MM.1S (cell line): ENCODE measurements around the gene TSHZ2.
A peak's percentile ranks its signal among the peaks of the same experiment; 100 is the strongest.

Source experiments
- DNase-seq: peaks from one replicate; pipeline ENCODE4 v3.0.0-alpha.2; 2015
- H2AFZ ChIP-seq: fragments of 300-600 bp; sonication (generic); 2 replicates; pipeline ENCODE4 v1.6.0; 2016; ENCODE audit warnings: antibody characterized with exemption, low read length
- H3F3A ChIP-seq: fragments of 300-600 bp; sonication (generic); 2 replicates; pipeline ENCODE4 v1.6.1; 2016; ENCODE audit warnings: mild to moderate bottlenecking, antibody characterized with exemption, low read length, moderate library complexity, mixed read lengths; ENCODE audit not compliant: insufficient read depth
- H3K27ac ChIP-seq: fragments of 300-600 bp; sonication (generic); 2 replicates; pipeline ENCODE4 v1.5.1; 2016; ENCODE audit warnings: mild to moderate bottlenecking, low read length
- H3K27me3 ChIP-seq: fragments of 300-600 bp; sonication (generic); replicated peaks from 2 replicates; pipeline ENCODE4 v1.6.0; 2016; ENCODE audit warnings: low read length; ENCODE audit not compliant: insufficient read depth
- H3K36me3 ChIP-seq: fragments of 300-600 bp; sonication (generic); replicated peaks from 2 replicates; pipeline ENCODE4 v1.6.1; 2016; ENCODE audit warnings: mild to moderate bottlenecking, low read length, mixed read lengths; ENCODE audit not compliant: insufficient read depth
- H3K4me1 ChIP-seq: fragments of 300-600 bp; sonication (generic); 2 replicates; pipeline ENCODE4 v1.6.1; 2016; ENCODE audit warnings: low read length, mixed read lengths
- H3K4me2 ChIP-seq: fragments of 300-600 bp; sonication (generic); 2 replicates; pipeline ENCODE4 v1.6.0; 2016; ENCODE audit warnings: low read depth, low read length
- H3K4me3 ChIP-seq: fragments of 300-600 bp; sonication (generic); 2 replicates; pipeline ENCODE4 v1.5.1; 2016; ENCODE audit warnings: low read length, mixed read lengths
- H3K79me2 ChIP-seq: fragments of 300-600 bp; sonication (generic); 2 replicates; pipeline ENCODE4 v1.6.1; 2016; ENCODE audit warnings: mixed run types, low read length, mixed read lengths
- H3K9ac ChIP-seq: fragments of 300-600 bp; sonication (generic); 2 replicates; pipeline ENCODE4 v1.6.1; 2016; ENCODE audit warnings: low read length, mixed read lengths
- H3K9me2 ChIP-seq: fragments of 300-600 bp; sonication (generic); replicated peaks from 2 replicates; pipeline ENCODE4 v1.6.1; 2016; ENCODE audit warnings: mild to moderate bottlenecking, low read length, mixed read lengths; ENCODE audit not compliant: insufficient read depth
- H3K9me3 ChIP-seq: fragments of 300-600 bp; sonication (generic); replicated peaks from 2 replicates; pipeline ENCODE4 v1.6.1; 2016; ENCODE audit warnings: mild to moderate bottlenecking, low read length, mixed read lengths; ENCODE audit not compliant: insufficient read depth
- H4K20me1 ChIP-seq: fragments of 300-600 bp; sonication (generic); 2 replicates; pipeline ENCODE4 v1.6.1; 2016; ENCODE audit warnings: mild to moderate bottlenecking, low read length, moderate library complexity, mixed read lengths; ENCODE audit not compliant: insufficient read depth
- EZH2 ChIP-seq: fragments of 300-600 bp; sonication (generic); optimal IDR thresholded peaks from 2 replicates; pipeline ENCODE3; 2017; ENCODE audit warnings: low read depth, mild to moderate bottlenecking, antibody characterized with exemption, low read length, mixed read lengths
- EZH2phosphoT487 ChIP-seq: fragments of 300-600 bp; sonication (generic); IDR thresholded peaks from 2 replicates; pipeline ENCODE4 v1.6.1; 2018; ENCODE audit warnings: antibody characterized with exemption, low read length
- TF ChIP-seq, protein P1 (sequence below): fragments of 300-600 bp; sonication (generic); IDR thresholded peaks from 2 replicates; pipeline ENCODE4 v1.5.1; 2016; ENCODE audit warnings: antibody characterized with exemption, low read length, mixed read lengths

Gene TSHZ2

DNA sequence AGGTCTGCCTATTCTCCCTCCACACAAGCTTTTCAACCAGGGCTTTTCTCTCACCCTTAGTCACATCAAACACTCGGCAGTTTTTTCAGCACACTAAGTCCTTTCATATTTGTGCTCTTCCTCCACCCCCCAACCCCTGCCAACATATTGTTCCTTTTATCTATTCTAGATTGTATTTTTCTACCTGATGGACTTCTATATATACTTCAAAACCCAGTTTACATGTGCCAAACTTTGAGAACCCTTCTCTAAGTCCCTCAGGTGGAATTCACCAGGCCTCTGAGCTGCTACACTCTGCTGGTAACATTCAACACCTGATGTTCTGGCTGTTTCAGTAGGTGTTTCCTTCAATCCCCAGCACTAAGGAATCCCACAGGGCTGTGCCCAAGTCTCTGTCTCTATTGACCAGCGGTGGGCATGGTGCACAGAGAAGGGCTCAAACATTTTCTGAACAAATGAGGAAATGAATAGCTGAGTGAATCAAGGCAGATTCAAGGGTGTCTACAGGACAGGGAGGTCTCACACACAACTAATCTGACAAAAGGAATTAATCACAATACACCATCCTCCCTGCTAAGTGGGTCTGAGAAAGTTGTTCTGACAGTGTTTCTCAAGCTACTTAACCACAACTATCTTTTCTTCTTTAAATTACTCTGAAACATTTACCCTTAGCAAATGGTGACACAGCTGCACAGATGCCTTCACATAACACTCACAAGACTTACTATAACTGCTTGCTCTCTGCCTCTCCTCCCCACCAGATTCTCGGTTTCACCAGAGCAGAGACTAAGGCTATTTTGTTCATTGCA is 166.5 kb downstream of the TSHZ2 start:
- Histone ChIP-seq H3K27ac (peak overlapping the region; percentile 78), H3K4me2 (peak overlapping the region; percentile 40), H3K9me3 (no peaks in the 10 kb centered on the region), H3K79me2 (no peaks in the 10 kb centered on the region), H3K36me3 (no peaks in the 10 kb centered on the region), H3K9me2 (no peaks in the 10 kb centered on the region), H3F3A (peaks cover 20% of the 10 kb centered on the region), H3K9ac (no peak overlapping the region; the same call in 1 of the 2 replicates), H3K4me3 (peak overlapping the region; percentile 7; the same call in 1 of the 2 replicates), H4K20me1 (no peaks in the 10 kb centered on the region), H2AFZ (peak overlapping the region; percentile 24), H3K4me1 (peaks cover 29% of the 10 kb centered on the region), H3K27me3 (no peaks in the 10 kb centered on the region)
- TF ChIP-seq EZH2 (no peak), EZH2phosphoT487 (no peak)
- TF ChIP-seq, protein P1, sequence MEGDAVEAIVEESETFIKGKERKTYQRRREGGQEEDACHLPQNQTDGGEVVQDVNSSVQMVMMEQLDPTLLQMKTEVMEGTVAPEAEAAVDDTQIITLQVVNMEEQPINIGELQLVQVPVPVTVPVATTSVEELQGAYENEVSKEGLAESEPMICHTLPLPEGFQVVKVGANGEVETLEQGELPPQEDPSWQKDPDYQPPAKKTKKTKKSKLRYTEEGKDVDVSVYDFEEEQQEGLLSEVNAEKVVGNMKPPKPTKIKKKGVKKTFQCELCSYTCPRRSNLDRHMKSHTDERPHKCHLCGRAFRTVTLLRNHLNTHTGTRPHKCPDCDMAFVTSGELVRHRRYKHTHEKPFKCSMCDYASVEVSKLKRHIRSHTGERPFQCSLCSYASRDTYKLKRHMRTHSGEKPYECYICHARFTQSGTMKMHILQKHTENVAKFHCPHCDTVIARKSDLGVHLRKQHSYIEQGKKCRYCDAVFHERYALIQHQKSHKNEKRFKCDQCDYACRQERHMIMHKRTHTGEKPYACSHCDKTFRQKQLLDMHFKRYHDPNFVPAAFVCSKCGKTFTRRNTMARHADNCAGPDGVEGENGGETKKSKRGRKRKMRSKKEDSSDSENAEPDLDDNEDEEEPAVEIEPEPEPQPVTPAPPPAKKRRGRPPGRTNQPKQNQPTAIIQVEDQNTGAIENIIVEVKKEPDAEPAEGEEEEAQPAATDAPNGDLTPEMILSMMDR: no peak
- DNase-seq: peak; percentile 93

DNA sequence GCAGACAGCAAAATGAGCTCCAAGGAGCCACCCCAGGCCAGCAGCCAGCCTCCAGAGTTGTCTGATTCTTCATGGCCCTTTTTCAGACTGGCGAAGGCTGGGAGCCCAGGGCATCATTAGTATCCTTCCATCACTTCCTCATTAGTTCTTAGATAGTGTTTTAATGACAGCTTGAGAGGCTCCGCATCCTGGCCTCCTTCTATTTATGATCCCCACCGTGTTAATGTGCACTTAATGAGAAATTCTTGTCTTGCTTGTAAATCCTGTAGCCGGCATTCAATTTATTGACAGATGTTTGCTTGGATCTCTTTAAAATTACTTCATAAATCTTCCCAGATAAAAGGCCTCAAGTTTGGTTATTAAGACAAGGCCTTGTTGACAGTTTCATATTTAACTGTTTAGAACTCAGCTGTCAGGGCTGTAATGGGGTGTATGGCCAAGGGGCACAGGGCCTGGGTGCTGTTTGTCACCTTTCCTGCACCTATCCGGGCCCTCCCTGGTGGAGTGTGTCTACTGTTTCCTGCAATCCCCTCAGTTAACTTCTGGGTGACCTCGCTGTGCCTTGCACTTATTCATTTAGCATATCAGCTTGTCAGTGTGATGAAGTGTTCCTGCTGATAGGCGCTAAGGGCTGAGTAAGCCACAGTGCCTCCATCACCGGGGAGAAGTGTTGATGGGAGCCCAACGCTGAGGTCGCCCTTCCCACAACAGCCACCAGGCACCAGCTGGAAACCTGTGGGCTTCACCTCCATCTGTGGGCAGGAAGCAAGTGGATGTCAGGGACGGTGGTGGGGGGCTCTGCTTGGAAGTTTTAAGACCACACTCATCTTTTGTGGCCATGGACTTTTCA is 169.3 kb downstream of the TSHZ2 start:
- TF ChIP-seq, protein P1: no peak
- TF ChIP-seq EZH2phosphoT487: no peak
- TF ChIP-seq EZH2: no peak
- H3K36me3 ChIP-seq: no peaks in the 10 kb centered on the region
- H3K9ac ChIP-seq: no peak overlapping the region
- no peak for DNase-seq
- H3K9me2 ChIP-seq: no peaks in the 10 kb centered on the region
- H3K27me3 ChIP-seq: no peaks in the 10 kb centered on the region
- H4K20me1 ChIP-seq: no peaks in the 10 kb centered on the region
- peaks cover 20% of the 10 kb centered on the region for H3F3A ChIP-seq
- H3K79me2 ChIP-seq: no peaks in the 10 kb centered on the region
- H3K4me2 ChIP-seq: no peak overlapping the region
- H3K4me3 ChIP-seq: no peak overlapping the region
- 0 out of 2 replicates have a peak overlapping the region, but pooled peaks have one; percentile 13 for H2AFZ ChIP-seq
- H3K27ac ChIP-seq: no peak overlapping the region
- H3K4me1 ChIP-seq: peaks cover 29% of the 10 kb centered on the region
- H3K9me3 ChIP-seq: no peaks in the 10 kb centered on the region

DNA sequence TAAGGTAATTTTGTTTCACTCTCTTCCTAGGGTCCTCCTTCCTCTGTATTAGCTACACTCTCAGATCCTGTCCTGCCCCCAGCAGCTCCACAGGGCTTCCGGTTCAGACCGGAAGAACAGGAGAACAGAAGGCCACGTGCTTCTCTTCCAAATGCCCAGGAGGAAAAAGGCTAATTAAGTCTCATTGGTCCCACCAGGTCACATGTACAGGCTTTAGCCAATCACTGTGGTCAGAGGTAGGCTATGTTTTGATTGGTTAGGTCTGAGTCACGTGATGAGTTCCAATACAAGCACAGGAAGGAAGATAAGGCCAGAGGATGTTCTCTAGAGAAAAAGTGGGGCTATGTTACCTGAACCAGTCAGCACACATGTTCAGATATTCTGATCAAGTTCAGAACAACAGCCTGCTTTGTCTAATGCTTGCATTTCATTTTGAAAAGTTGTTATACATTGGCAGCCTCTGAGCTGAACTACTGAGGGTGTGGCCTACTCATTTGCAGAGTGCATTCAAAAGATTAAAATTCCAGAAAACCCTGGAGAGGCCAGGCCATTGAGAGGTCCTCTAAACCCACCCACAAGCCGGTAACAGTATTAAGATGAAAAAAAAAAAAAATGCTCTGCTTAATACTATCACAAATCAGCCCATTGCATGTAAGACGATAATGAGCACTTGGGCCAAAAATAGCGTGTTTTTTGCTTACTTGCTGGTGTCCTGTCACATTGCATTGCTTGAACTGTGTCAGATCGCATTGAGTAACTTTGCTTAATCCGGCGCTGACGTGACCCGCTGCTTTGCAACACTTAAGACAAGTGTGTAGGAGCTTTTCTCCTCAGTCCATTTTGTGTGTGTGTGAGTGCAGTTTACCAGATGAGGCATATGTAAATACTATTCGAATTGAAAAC is 170.3 kb downstream of the TSHZ2 start:
- no peak for DNase-seq
- no peak overlapping the region for H3K4me3 ChIP-seq
- 0 out of 2 replicates have a peak overlapping the region, but pooled peaks have one; percentile 13 for H2AFZ ChIP-seq
- no peaks in the 10 kb centered on the region for H4K20me1 ChIP-seq
- H3K79me2 ChIP-seq: no peaks in the 10 kb centered on the region
- H3K4me1 ChIP-seq: peaks cover 25% of the 10 kb centered on the region
- H3K4me2 ChIP-seq: no peak overlapping the region
- no peak overlapping the region for H3K27ac ChIP-seq
- H3F3A ChIP-seq: peaks cover 19% of the 10 kb centered on the region
- no peaks in the 10 kb centered on the region for H3K36me3 ChIP-seq
- H3K9ac ChIP-seq: no peak overlapping the region
- H3K9me3 ChIP-seq: no peaks in the 10 kb centered on the region
- TF ChIP-seq, protein P1: no peak
- no peak for TF ChIP-seq EZH2phosphoT487
- no peaks in the 10 kb centered on the region for H3K9me2 ChIP-seq
- H3K27me3 ChIP-seq: no peaks in the 10 kb centered on the region
